Measurements from ENCODE around the gene PCIF1. TPM values are rescaled to one million over a fixed set of nuclear protein-coding genes. Genes with fewer than 3 reads are reported as not detected.
"Not testable (repeated sequence)": the region's sequence is repeated elsewhere in the genome, so short reads cannot be mapped to it uniquely, and the experiment has no call there.

PCIF1 gene
- total RNA-seq, 1 experiment from 2014 or later, result 5.2 TPM

DNA sequence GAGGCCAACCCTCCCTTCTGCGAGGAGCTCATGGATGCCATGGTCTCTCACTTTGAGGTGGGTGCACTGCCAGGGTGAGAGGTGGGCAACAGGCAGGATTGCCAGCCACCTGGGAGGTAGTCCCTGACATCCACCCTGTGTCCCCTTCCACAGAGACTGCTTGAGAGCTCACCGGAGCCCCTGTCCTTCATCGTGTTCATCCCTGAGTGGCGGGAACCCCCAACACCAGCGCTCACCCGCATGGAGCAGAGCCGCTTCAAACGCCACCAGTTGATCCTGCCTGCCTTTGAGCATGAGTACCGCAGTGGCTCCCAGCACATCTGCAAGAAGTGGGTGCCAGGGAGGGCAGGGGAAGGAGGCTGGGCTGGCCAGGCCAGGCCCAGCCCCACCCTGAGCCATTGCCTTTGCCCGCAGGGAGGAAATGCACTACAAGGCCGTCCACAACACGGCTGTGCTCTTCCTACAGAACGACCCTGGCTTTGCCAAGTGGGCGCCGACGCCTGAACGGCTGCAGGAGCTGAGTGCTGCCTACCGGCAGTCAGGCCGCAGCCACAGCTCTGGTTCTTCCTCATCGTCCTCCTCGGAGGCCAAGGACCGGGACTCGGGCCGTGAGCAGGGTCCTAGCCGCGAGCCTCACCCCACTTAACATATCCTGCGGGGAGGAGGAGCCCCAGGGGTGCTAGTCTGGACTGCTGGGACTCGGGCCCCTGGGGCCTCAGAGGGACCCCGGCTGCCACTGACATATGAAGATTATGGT is 12.8 kb downstream of the PCIF1 start:
- no peak for DNase-seq (ENCODE audit: low spot score)

DNA sequence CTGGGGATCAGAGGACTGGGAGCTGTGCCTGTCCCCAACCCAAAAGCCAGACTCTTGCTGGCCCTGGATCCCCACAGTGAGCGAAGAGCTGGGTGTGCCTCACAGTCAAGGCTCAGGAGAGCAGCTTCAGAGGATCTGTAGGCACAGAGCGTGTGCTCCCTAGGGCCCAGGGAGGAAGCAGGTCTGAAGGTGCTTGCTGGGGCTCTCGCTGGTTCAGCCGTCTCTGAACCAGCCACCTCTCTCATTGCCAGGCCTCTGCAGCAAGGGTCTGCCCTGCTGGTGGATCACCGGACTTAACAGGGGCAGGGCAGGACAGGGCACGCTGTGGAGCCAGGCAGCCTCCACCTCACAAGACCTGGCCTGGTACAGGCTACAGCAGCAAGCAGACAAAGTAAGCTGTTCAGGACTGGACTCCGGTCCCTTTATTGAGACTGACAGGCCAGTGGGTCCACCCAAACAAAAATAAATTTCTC is 13.8 kb downstream of the PCIF1 start:
- no peak for DNase-seq (ENCODE audit: low spot score)

DNA sequence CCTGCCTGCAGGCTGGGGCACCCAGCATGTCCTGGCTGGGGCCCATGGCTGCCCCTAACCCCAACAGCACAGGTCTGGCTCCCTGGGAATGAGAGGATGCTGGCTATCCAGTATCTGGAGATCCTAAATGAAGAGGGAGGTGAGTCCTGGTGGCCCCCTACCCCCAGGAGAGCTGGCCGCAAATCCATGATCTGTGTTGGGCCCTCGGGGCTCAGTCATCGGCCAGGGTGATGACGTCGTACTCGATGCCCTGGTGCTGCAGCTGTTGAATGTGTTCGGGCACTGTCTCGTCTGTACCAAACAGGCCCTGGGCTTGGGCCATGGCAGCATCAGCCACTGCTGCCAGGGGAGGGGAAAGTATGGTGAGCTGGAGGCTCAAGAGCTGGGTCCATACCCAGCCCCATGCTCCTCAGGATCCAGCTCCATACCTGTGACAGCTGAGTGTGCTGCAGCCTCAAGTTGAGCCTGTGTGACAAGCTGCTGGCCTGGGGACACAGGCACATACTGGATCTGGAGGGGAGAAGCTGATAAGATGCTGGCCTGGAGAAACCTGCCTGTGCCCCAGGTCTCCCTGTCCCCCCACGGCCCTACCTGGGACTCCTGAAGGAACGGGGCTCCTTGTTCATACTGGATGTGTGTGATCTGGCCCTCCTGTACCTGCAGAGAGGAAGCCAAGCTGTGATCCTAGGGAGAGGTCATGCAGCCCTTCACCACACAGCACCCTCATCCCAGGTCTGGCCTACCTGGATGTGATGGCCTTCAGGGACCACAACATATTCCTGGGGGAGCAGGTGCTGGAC is 14.5 kb downstream of the PCIF1 start:
- DNase-seq (ENCODE audit: low spot score), result no peak

DNA sequence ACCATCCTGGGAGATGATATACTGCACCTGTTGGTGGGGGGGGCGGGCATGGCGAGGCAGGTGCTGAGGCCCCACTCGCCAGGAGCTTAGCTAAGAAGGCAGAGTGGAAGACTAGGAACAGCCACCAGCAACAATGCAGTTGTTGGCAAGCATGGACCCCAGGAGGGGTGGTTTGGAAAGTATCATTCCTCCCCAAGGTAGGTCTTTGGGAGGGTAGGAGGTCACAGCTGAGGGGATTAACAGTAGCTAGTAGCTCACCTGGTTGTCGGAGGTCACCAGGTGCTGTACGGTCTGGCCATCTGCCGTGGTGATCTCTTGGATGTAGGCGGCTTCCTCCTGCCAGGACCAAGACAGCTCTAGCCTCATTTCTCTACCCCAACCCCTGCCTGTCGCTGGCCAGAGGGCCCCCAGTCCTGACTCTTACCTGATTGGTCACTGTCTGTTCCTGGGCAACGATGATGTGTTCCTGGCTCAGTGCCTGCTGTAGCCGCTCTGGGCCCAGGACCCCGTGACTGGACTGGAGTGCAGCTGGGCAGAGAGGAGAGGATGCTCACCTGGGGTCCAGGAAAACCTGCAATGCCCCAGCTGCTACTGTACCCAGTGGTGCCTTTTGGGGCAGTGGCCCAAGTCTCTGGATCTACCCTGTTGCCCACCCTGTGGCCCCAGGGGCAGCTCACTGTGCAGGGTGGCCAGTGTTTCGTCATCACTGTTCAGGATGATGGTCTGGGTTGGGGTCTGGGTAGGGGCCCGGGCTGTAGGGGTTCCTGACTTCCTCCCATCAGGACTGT is 15.3 kb downstream of the PCIF1 start:
- DNase-seq (ENCODE audit: low spot score), result no peak

DNA sequence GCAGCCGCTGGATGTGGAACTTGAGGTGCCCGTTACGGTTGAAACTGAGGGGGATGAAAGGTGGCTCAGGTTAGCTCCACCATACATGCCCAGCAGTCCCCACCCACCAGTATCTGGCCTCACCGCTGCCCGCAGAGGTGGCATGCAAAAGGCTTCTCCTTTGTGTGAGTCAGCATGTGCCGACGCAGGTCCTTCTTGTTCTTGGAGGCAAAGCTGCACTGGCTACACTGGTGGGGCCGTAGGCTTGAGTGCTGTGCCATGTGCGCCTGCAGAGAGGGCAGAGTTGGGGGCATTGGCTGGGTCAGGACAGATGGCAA is 15.8 kb downstream of the PCIF1 start:
- no peak for DNase-seq (ENCODE audit: low spot score)

DNA sequence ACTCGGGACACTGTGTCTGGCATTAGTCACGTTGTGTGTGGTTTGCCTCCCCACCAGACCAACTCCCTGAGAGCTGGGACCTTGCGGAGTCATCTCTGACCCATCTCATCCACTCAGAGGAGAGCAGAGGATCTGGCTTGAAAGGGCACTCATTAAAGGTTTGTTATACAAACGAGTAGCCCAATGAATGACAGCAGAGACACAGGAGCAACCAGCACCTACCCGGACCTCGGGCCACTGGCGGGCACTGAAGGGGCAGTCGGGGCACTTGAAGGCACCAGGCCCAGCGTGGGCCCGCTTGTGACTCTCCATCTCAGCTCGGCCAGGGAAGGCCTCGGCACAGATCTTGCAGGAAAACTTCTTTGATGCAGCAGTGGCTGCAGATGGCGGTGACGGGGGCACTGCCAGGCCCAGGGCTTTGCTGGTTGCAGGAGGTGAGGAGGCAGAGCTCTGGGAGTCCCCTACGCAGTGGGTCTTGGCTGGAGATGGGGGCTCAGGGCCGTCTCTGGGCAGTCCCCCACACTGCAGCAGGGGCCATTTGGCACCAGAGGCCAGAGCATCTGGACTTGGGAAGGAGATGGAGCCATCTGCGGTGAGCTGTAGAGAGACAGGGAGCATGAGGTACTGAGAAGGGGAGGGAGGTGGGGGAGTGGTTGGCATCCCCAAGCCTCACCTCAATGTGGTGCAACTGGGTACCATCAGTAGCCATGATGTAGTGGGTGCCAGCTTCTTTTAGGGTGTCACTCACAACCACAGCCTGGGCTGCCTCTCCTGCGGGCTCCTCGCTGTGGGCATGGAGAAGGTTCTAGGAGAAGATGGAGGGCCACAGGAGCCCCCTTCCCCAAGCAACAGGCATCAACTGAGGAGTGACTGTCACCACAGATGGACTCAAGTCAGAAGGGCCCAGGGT is 17.7 kb downstream of the PCIF1 start:
- no peak for DNase-seq (ENCODE audit: low spot score)

DNA sequence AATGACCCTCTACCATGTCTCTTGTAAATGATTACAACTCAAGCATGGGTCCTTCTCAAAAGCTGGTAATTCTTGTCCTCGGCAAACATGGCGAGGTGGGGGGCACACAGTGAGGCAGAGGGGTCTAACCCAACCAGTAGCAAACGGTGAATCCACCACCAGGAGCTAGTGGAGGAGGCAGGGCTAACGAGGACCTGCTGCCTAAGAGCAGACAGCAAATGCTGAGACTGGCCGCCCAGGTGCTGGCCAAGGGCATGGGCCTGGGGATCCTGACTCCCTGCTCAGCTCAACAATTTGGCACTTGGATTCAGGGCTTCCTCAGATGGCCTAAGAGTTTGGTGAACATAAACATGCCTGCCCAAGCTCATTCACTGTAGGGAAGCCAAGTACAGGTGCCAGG is 18.4 kb downstream of the PCIF1 start:
- no peak for DNase-seq (ENCODE audit: low spot score)

DNA sequence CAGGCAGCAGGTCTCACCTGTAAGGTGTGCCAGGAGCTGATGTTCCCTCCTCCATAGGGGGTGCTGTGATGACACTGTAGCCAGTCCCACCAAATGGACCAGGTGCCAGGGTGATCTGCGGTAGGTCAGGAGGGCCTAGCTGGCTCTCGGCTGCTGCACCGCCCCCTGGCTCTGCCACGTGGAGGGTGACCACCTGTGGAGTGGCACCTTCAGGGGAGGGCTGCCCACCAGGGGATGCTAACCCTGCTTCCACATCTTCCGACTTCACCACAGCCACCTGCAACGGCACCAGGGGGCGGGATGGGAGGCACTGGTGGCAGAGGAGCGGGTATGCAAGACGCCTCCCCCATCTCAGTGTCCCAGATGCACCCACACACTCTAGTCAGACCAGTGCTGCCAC is 19.2 kb downstream of the PCIF1 start:
- no peak for DNase-seq (ENCODE audit: low spot score)

DNA sequence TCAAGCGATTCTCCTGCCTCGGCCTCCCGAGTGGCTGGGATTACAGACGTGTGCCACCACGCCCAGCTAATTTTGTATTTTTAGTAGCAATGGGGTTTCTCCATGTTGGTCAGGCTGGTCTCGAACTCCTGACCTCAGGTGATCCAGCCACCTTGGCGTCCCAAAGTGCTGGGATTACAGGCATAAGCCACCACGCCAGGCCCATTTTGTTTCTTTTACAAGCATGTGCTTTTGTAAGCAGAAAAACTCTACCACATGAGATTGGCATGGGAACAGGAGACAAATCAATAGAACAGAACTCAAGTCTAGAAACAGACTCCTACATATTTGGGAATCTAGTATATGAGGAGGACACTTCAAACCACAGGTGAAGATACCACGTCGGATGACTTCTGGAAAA is 21.8 kb downstream of the PCIF1 start:
- DNase-seq (ENCODE audit: low spot score), result not testable (repeated sequence)

DNA sequence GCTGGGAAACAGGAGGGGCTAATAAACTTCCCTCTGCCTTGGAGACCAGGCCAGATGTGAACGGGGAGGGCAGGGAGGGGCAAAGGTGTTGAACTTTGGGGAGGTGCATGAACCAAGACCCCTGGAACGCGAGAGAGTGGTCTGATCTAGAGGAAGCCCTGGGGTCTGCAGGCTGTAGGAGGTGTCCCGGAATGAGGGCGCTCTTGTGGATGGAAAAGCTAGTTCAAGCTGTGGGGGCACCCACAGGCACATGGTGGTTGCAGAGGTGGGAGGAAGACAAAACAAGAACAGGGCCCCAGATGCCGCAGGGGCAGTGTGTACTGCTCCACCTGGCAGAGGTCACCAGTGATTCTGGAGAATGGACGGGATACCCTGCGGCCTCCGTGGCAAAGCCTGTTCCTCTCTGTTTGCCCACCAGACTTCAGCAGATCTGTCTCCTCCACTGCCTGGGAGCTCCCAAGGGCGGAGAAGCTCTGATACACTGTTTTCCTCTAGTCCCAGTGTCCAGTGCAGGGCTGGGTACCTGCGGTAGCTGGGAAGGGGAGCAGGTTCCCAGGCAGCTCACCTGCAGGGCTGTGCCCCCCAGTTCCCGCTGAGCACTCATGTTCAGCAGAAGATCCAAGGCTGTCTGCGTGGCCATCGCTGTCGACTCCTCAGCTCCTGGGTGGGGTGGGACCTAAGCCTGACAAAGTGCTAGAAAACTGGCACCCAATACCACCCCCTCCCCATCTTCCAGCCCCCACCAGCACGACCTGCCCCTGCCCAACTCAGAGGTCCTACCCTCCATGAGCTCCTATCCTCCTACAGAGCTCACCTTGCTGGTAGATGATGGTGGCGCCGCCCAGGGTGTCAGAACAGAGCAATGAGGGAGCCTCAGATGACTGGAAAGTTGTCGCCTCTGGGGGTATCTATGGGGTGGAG is 22.8 kb downstream of the PCIF1 start:
- no peak for DNase-seq (ENCODE audit: low spot score)

DNA sequence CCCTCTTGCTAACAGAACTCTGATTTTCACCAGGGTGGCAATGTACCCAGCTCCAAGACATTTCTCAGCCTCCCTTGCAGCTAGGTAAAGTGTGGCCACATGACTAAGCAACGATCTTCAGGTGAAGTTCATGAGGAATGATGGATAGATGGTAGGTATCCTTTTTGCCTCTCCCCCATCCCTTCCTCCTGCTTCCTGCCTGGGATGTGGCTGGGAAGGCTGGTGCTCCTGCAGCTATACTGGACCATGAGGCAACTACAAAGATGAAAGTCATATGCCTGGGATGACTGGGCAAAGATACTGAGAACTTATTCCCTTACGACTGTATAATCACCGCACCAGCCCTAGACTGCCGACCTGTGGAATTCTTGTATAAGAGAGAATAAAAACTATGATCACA is 24.1 kb downstream of the PCIF1 start:
- DNase-seq (ENCODE audit: low spot score), result no peak

DNA sequence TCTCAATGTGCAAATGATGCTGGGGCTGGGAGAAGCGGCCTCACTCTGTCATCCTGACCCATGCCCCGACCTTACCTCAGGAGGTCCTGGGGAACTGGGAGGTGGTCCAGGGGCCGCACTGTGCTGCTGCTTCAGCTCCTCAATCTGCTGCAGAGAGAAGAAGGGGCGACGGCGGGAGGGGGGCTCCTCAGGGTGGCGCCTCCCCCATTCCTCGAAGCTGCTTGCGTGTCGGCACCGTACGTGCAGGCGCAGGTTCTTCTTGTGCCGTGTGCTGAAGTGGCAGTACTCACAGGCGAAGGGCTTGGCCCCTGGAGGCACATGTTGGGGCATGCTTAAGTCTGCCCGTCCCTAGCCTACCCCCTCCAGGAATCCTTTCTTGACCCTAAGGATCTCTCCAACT is 24.6 kb downstream of the PCIF1 start:
- no peak for DNase-seq (ENCODE audit: low spot score)

DNA sequence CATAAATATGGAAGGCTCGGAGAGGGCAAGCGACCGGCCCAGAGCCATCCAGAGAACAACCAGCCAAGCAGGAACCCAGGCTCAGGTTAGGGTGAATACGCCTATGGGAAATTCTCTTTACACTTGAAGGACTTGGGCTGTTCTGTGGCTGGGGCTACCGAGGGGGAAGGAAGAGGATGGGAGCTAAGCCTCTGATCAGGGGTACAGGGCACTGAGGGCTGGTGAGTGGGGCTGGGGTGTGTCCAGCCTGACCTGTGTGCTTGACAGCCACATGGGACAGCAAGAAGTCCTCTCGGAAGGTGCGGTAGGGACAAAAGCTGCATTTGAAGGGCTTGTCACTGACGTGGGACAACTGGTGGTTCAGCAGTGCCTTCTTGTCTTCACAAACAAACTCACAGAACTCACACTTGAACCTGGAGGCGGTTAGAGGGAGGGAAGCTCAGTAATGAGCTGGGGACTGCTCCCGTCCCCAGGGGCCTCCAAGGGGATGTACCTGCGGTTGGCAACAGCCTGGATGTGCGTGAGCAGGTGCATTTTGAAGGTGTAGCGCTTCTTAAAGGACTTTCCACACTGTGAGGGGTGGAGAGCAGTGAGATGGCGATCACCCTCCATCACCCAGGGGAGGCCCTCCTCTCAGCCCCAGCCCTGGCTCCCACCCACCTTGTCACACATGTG is 25.6 kb downstream of the PCIF1 start:
- DNase-seq (ENCODE audit: low spot score), result no peak

DNA sequence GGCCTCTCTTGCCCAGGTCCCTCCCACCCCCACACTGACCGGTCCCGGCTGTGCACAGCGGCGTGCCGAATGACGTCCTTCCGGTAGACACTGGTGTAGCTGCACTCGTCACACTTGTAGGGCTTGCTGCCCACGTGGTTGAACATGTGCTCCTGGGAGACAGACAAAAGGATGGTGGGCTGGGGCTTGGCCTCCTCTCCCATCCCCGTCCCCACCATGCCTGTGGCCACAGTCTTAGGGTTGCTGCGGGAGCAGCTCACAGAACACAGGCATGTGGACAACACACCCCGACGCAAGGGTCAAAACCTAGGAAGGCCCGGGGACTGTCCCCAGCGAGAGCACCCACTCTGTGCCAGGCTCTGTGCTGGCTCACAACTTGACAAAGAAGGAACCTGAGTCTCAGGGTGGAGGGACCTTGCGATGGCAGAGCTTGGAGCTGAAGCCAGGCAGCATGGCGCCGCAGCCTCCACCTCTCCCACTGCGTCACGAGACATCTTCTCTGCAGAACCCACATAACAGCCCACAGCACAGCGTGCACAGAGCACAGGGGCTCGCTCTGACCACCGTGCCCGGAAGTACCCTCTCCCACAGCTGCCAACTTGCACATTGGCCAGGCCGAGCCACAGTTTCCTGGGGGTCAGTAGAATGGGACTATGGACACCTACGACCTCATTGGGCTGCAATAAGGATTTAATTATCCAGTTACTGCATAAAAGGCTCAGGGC is 27.7 kb downstream of the PCIF1 start:
- DNase-seq (ENCODE audit: low spot score), result no peak

DNA sequence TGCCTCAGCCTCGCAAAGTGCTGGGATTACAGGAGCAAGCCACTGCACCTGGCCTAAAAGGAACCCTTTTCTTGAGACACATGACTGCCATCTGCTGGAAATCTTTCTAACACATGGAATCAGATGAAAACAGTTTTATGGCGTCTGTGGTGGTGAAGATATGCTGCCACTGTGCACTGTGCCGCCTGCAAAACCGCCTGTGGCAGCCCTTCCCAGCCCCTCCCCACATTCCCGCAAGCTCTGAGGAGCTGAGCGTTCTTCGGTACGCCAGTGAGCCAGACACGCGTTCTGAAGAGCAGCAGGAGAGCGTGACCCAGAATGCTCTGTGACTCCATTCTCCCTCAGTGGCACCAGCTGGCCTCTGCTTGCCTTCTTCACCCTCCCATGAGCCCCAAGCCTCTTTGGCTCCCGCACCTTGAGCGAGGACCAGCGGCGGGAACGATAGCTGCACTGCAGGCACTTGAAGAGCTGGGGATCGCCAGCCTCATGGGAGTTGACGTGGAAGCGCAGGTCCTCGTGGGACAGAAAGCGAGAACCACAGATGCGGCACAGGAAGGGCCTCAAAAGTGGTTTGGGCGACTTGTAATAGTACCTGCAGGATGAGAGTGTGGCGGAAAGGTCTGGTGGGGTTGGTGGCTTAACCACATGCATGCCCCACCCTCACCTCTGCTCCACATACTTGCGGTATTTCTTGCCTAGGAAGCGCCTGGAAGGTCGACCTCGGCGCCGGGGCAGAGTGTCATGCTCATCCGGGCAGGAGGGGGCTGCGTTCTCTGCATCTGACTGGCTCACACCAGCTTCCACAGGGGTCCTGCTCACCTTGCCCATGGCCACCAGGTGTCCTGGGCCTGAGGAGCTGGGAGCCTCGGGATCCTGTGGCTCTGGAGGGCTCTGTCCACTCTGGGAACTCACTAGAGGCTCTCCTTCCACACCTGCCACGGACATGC is 28.8 kb downstream of the PCIF1 start:
- DNase-seq (ENCODE audit: low spot score), result no peak

DNA sequence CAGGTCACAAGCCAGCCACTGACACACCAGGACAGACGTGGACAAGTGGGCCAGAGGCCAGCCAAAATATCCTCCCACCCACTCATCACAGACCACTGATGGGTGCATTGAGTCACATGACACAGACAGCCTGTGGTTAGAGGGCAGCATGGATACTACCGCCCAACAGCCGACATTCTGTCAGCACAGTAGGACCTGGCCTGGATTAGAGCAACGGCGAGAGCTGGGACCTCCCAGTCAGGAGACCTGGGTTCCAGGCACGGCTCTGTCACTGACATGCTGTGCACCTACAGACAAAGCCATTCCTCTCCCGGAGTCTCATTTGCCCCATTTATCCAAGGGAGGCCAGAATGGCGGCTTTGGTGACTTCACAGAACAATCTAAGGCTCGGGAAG is 29.5 kb downstream of the PCIF1 start:
- no peak for DNase-seq (ENCODE audit: low spot score)

DNA sequence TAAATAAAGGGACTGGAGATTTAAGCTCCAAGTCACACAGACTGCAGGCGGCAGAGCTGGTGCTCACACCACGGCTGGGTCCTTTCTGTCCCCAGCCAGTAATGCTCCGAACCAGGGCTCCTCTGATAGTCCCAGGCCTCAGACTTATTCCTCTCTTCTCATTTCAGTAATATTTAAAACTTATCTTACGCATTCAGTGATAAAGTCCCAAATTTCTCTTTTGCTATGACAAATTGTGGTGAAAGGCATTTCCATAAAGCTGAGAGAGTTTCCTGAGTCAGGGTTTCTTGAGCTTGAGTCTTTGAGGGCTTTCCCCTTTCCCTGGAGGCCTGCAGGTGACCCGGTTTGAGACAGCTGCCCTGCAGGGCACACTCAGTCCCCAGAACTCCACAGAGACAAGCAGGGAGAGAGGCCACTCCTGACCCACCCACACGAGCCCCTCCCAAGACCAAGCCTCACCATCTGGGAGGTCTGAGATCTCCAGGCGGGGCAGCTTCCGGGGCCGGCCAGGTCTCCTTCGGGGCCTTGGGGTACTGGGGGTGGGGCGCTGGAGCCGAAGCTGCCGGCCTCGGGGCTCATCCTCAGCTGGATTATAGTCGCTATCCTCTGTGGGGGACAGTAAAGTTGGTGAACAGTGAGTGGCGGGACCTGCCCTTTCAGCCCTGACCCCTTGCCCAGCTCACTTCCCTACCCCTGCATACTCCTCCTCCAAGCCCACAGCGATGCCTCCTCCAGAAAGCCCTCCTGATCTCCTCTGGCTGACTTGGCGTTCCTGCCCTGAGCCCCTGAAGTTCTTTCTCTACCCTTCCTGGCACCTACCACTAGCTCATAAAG is 30.9 kb downstream of the PCIF1 start:
- no peak for DNase-seq (ENCODE audit: low spot score)

Data from H4 (cell line).